MM.1S (cell line): Measurements from ENCODE around the gene FOLR3.

Experiments used
- DNase-seq: peaks from one replicate; pipeline ENCODE4 v3.0.0-alpha.2; 2015
- H2AFZ ChIP-seq: fragments of 300-600 bp; sonication (generic); 2 replicates; pipeline ENCODE4 v1.6.0; 2016; ENCODE audit warnings: antibody characterized with exemption, low read length
- H3F3A ChIP-seq: fragments of 300-600 bp; sonication (generic); 2 replicates; pipeline ENCODE4 v1.6.1; 2016; ENCODE audit warnings: mild to moderate bottlenecking, antibody characterized with exemption, low read length, moderate library complexity, mixed read lengths; ENCODE audit not compliant: insufficient read depth
- H3K27ac ChIP-seq: fragments of 300-600 bp; sonication (generic); 2 replicates; pipeline ENCODE4 v1.5.1; 2016; ENCODE audit warnings: mild to moderate bottlenecking, low read length
- H3K27me3 ChIP-seq: fragments of 300-600 bp; sonication (generic); replicated peaks from 2 replicates; pipeline ENCODE4 v1.6.0; 2016; ENCODE audit warnings: low read length; ENCODE audit not compliant: insufficient read depth
- H3K36me3 ChIP-seq: fragments of 300-600 bp; sonication (generic); replicated peaks from 2 replicates; pipeline ENCODE4 v1.6.1; 2016; ENCODE audit warnings: mild to moderate bottlenecking, low read length, mixed read lengths; ENCODE audit not compliant: insufficient read depth
- H3K4me1 ChIP-seq: fragments of 300-600 bp; sonication (generic); 2 replicates; pipeline ENCODE4 v1.6.1; 2016; ENCODE audit warnings: low read length, mixed read lengths
- H3K4me2 ChIP-seq: fragments of 300-600 bp; sonication (generic); 2 replicates; pipeline ENCODE4 v1.6.0; 2016; ENCODE audit warnings: low read depth, low read length
- H3K4me3 ChIP-seq: fragments of 300-600 bp; sonication (generic); 2 replicates; pipeline ENCODE4 v1.5.1; 2016; ENCODE audit warnings: low read length, mixed read lengths
- H3K79me2 ChIP-seq: fragments of 300-600 bp; sonication (generic); 2 replicates; pipeline ENCODE4 v1.6.1; 2016; ENCODE audit warnings: mixed run types, low read length, mixed read lengths
- H3K9ac ChIP-seq: fragments of 300-600 bp; sonication (generic); 2 replicates; pipeline ENCODE4 v1.6.1; 2016; ENCODE audit warnings: low read length, mixed read lengths
- H3K9me2 ChIP-seq: fragments of 300-600 bp; sonication (generic); replicated peaks from 2 replicates; pipeline ENCODE4 v1.6.1; 2016; ENCODE audit warnings: mild to moderate bottlenecking, low read length, mixed read lengths; ENCODE audit not compliant: insufficient read depth
- H3K9me3 ChIP-seq: fragments of 300-600 bp; sonication (generic); replicated peaks from 2 replicates; pipeline ENCODE4 v1.6.1; 2016; ENCODE audit warnings: mild to moderate bottlenecking, low read length, mixed read lengths; ENCODE audit not compliant: insufficient read depth
- H4K20me1 ChIP-seq: fragments of 300-600 bp; sonication (generic); 2 replicates; pipeline ENCODE4 v1.6.1; 2016; ENCODE audit warnings: mild to moderate bottlenecking, low read length, moderate library complexity, mixed read lengths; ENCODE audit not compliant: insufficient read depth
- CTCF ChIP-seq: fragments of 300-600 bp; sonication (generic); IDR thresholded peaks from 2 replicates; pipeline ENCODE4 v1.5.1; 2016; ENCODE audit warnings: antibody characterized with exemption, low read length, mixed read lengths
- EZH2 ChIP-seq: fragments of 300-600 bp; sonication (generic); optimal IDR thresholded peaks from 2 replicates; pipeline ENCODE3; 2017; ENCODE audit warnings: low read depth, mild to moderate bottlenecking, antibody characterized with exemption, low read length, mixed read lengths
- EZH2phosphoT487 ChIP-seq: fragments of 300-600 bp; sonication (generic); IDR thresholded peaks from 2 replicates; pipeline ENCODE4 v1.6.1; 2018; ENCODE audit warnings: antibody characterized with exemption, low read length

FOLR3 gene

GRCh38 chr11:72127923-72128322, 7.6 kb upstream of the FOLR3 start:
- H3K36me3 ChIP-seq = no peaks in the 10 kb centered on the region
- TF ChIP-seq EZH2phosphoT487 = no peak
- no peak for TF ChIP-seq EZH2
- no peak for TF ChIP-seq CTCF

GRCh38 chr11:72129381-72129780, 6.1 kb upstream of the FOLR3 start:
- Histone ChIP-seq H3K4me2 (no peak overlapping the region), H3K79me2 (no peaks in the 10 kb centered on the region), H3K27me3 (no peaks in the 10 kb centered on the region), H3K27ac (no peak overlapping the region), H3K9ac (no peak overlapping the region), H3F3A (no peaks in the 10 kb centered on the region), H3K9me2 (no peaks in the 10 kb centered on the region), H3K36me3 (no peaks in the 10 kb centered on the region), H4K20me1 (no peaks in the 10 kb centered on the region), H3K4me1 (no peaks in the 10 kb centered on the region), H3K4me3 (no peak overlapping the region), H3K9me3 (no peaks in the 10 kb centered on the region), H2AFZ (no peak overlapping the region)
- DNase-seq = no peak
- TF ChIP-seq CTCF (no peak), EZH2phosphoT487 (no peak), EZH2 (no peak)

More at GRCh38 chr11:72127923-72128322, 7.6 kb upstream of the FOLR3 start:
- DNase-seq = no peak
- Histone ChIP-seq H3K9ac (no peak overlapping the region), H3K27me3 (no peaks in the 10 kb centered on the region), H2AFZ (no peak overlapping the region), H4K20me1 (no peaks in the 10 kb centered on the region), H3K4me3 (no peak overlapping the region), H3F3A (no peaks in the 10 kb centered on the region), H3K4me1 (no peaks in the 10 kb centered on the region), H3K79me2 (no peaks in the 10 kb centered on the region), H3K27ac (no peak overlapping the region), H3K9me3 (no peaks in the 10 kb centered on the region), H3K9me2 (no peaks in the 10 kb centered on the region), H3K4me2 (no peak overlapping the region)

GRCh38 chr11:72132646-72133045, 2.9 kb upstream of the FOLR3 start:
- Histone ChIP-seq H3K9me3 (no peaks in the 10 kb centered on the region), H2AFZ (no peak overlapping the region), H3K27ac (no peak overlapping the region), H3F3A (no peaks in the 10 kb centered on the region), H3K4me2 (no peak overlapping the region), H3K4me1 (no peaks in the 10 kb centered on the region), H3K27me3 (no peaks in the 10 kb centered on the region), H4K20me1 (no peaks in the 10 kb centered on the region), H3K9ac (no peak overlapping the region), H3K4me3 (no peak overlapping the region), H3K36me3 (no peaks in the 10 kb centered on the region), H3K79me2 (no peaks in the 10 kb centered on the region), H3K9me2 (no peaks in the 10 kb centered on the region)
- TF ChIP-seq EZH2 = no peak
- no peak for TF ChIP-seq CTCF
- TF ChIP-seq EZH2phosphoT487 = no peak
- no peak for DNase-seq
